ENCODE data around the gene DVL3. TPM values are rescaled to one million over a fixed set of nuclear protein-coding genes. Genes with fewer than 3 reads are reported as not detected.

DVL3 gene
- total RNA-seq, 4 donors from 2014 or later, result 56.8 to 117 (median 66.4) TPM

DNA sequence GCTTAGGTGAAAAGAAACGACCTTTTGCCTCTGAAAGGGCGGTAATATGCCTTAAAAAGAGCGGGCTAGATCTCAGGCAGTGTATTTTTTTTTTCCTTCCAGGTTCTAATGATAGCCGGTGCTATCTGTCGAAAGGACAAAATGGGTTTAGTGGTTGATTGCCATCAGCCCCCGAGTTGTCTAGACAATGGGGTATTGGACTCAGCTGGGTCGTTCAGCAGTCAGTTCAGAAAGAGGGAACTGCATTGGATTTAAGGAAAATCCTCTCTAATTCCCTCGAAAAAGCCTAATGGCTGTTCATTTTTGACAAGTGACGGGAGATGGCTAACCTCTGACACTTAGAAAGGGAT is 19.3 kb upstream of the DVL3 start:
- WGBS, 2 donors (ENCODE audit: low coverage in 1 of 2), result 3 to 5% methylated on average over 9 of the region's 9 CpGs
- no peak for ATAC-seq

DNA sequence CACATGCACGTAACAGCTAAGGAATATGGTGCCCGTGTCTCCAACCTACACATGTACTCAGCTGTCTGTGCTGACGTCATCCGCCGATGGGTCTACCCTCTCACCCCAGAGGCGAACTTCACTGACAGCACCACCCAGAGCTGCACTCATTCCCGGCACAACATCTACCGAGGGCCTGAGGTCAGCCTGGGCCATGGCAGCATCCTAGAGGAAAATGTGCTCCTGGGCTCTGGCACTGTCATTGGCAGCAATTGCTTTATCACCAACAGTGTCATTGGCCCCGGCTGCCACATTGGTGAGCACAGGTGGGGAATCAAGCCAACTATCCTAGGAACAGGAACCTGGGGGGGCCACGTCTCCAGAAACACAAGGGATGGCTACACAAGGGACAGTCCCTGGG is 14.7 kb upstream of the DVL3 start:
- Histone ChIP-seq H3K27ac (no peak overlapping the region), H3K27me3 (no peaks in the 10 kb centered on the region), H3K4me3 (no peak overlapping the region), H3K4me1 (peaks cover 0 to 33% (median 6%) of the 10 kb centered on the region in 3 donors), H3K9me3 (no peaks in the 10 kb centered on the region), H3K36me3 (peaks cover 0 to 84% of the 10 kb centered on the region in 2 donors)
- TF ChIP-seq EP300 (IDR thresholded peaks at IDR 0.05), result no peak
- no peak for TF ChIP-seq POLR2AphosphoS5 (IDR thresholded peaks at IDR 0.05)
- no peak for TF ChIP-seq POLR2A (IDR thresholded peaks at IDR 0.05)
- TF ChIP-seq, protein P1, sequence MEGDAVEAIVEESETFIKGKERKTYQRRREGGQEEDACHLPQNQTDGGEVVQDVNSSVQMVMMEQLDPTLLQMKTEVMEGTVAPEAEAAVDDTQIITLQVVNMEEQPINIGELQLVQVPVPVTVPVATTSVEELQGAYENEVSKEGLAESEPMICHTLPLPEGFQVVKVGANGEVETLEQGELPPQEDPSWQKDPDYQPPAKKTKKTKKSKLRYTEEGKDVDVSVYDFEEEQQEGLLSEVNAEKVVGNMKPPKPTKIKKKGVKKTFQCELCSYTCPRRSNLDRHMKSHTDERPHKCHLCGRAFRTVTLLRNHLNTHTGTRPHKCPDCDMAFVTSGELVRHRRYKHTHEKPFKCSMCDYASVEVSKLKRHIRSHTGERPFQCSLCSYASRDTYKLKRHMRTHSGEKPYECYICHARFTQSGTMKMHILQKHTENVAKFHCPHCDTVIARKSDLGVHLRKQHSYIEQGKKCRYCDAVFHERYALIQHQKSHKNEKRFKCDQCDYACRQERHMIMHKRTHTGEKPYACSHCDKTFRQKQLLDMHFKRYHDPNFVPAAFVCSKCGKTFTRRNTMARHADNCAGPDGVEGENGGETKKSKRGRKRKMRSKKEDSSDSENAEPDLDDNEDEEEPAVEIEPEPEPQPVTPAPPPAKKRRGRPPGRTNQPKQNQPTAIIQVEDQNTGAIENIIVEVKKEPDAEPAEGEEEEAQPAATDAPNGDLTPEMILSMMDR (IDR thresholded peaks at IDR 0.05), result no peak
- ATAC-seq, result no peak
- 91% methylated on average over 6 of the region's 10 CpGs; no CpG with 5 or more reads in 1 of the 2 donors for whole genome bisulfite sequencing, 2 donors (ENCODE audit: low coverage in 1 of 2)

More for the DNA sequence above, 19.3 kb upstream of the DVL3 start:
- Histone ChIP-seq H3K27me3 (no peaks in the 10 kb centered on the region), H3K36me3 (peaks cover 0 to 38% of the 10 kb centered on the region in 2 donors), H3K9me3 (no peaks in the 10 kb centered on the region), H3K4me3 (peak overlapping the region; percentile 61 to 97), H3K4me1 (peaks cover 0 to 27% (median 6%) of the 10 kb centered on the region in 3 donors), H3K27ac (peak overlapping the region in 3 of 4 donors; percentile 84 to 92 (median 86))
- TF ChIP-seq, protein P1 (IDR thresholded peaks at IDR 0.05), result no peak
- no peak for TF ChIP-seq EP300 (IDR thresholded peaks at IDR 0.05)
- no peak for TF ChIP-seq POLR2A (IDR thresholded peaks at IDR 0.05)
- no peak for TF ChIP-seq POLR2AphosphoS5 (IDR thresholded peaks at IDR 0.05)

DNA sequence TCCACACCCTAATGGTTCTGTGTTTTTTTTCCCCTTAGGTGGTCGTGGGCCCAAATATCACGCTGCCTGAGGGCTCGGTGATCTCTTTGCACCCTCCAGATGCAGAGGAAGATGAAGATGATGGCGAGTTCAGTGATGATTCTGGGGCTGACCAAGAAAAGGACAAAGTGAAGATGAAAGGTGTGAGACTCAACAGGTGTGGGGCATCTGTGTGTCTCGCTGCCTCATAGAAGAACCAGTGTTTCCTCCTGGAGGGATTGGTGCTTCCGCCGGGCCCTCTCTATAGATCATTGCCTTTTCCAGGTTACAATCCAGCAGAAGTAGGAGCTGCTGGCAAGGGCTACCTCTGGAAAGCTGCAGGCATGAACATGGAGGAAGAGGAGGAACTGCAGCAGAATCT is 13.0 kb upstream of the DVL3 start:
- no peak for ATAC-seq
- no peak overlapping the region for H3K27ac ChIP-seq
- peaks cover 0 to 19% (median 0%) of the 10 kb centered on the region in 3 donors for H3K4me1 ChIP-seq
- no peaks in the 10 kb centered on the region for H3K27me3 ChIP-seq
- WGBS, 2 donors (ENCODE audit: low coverage in 1 of 2), result 80% methylated on average over 5 of the region's 7 CpGs; no CpG with 5 or more reads in 1 of the 2 donors
- H3K9me3 ChIP-seq, result no peaks in the 10 kb centered on the region
- no peak overlapping the region for H3K4me3 ChIP-seq
- TF ChIP-seq POLR2A (IDR thresholded peaks at IDR 0.05), result no peak
- TF ChIP-seq EP300 (IDR thresholded peaks at IDR 0.05), result no peak
- TF ChIP-seq POLR2AphosphoS5 (IDR thresholded peaks at IDR 0.05), result no peak
- TF ChIP-seq, protein P1 (IDR thresholded peaks at IDR 0.05), result no peak
- H3K36me3 ChIP-seq, result peaks cover 0 to 96% of the 10 kb centered on the region in 2 donors

DNA sequence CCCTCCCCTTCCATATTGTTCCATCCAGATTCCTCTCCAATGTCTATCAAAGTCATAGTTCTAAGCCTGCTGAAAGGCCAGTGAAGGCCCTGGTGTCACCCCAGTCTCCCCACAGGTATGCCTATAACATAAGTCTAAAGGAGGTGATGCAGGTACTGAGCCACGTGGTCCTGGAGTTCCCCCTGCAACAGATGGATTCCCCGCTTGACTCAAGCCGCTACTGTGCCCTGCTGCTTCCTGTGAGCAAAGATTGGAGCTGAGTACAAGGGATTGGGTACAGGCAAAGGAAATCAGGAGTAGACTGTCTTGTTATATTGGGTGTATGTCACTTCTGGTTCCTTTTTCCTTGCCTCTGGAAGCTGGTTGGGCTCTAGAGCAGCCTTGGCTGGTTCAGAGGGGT is 11.8 kb upstream of the DVL3 start:
- Histone ChIP-seq H3K36me3 (peaks cover 0 to 85% of the 10 kb centered on the region in 2 donors), H3K27me3 (no peaks in the 10 kb centered on the region), H3K9me3 (no peaks in the 10 kb centered on the region), H3K4me1 (peaks cover 0 to 15% (median 0%) of the 10 kb centered on the region in 3 donors), H3K27ac (no peak overlapping the region), H3K4me3 (no peak overlapping the region)
- TF ChIP-seq POLR2A (IDR thresholded peaks at IDR 0.05), result no peak
- no peak for TF ChIP-seq EP300 (IDR thresholded peaks at IDR 0.05)
- TF ChIP-seq, protein P1 (IDR thresholded peaks at IDR 0.05), result no peak
- no peak for TF ChIP-seq POLR2AphosphoS5 (IDR thresholded peaks at IDR 0.05)
- 80% methylated on average over 1 of the region's 3 CpGs; no CpG with 5 or more reads in 1 of the 2 donors for WGBS, 2 donors (ENCODE audit: low coverage in 1 of 2)
- ATAC-seq, result no peak

DNA sequence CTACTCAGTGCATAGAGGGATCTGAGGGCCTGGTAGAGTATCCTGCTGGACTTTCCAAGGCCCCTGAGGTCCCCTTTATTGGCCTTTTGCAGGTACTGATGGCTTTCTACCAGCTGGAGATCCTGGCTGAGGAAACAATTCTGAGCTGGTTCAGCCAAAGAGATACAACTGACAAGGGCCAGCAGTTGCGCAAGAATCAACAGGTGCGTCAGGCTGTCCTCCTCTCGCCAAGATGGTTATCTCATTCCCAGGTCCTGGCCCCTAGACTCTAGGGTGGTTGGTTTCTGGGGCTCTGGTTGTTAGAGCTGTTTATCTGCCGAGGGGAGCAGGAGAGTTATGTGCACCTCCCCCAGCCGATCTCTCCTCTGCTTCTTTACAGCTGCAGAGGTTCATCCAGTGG is 10.7 kb upstream of the DVL3 start:
- Histone ChIP-seq H3K4me3 (no peak overlapping the region), H3K36me3 (peaks cover 0 to 73% of the 10 kb centered on the region in 2 donors), H3K27ac (no peak overlapping the region), H3K27me3 (no peaks in the 10 kb centered on the region), H3K9me3 (no peaks in the 10 kb centered on the region), H3K4me1 (peaks cover 0 to 15% (median 0%) of the 10 kb centered on the region in 3 donors)
- 86% methylated on average over 4 of the region's 5 CpGs; no CpG with 5 or more reads in 1 of the 2 donors for WGBS, 2 donors (ENCODE audit: low coverage in 1 of 2)
- TF ChIP-seq EP300 (IDR thresholded peaks at IDR 0.05) (no peak), POLR2A (IDR thresholded peaks at IDR 0.05) (no peak), POLR2AphosphoS5 (IDR thresholded peaks at IDR 0.05) (no peak)
- TF ChIP-seq, protein P1 (IDR thresholded peaks at IDR 0.05), result no peak
- no peak for ATAC-seq

Measured in gastroesophageal sphincter (tissue), 4 donors.